Gastrocnemius medialis (tissue), 4 donors: Measurements from ENCODE around the gene LTBP4.

Experiments
- CTCF ChIP-seq, 5 experiments: fragments of 450-650 bp in 3 of 5; fragments of 200-600 bp in 2 of 5; sonication (generic) in 2 of 5; IDR thresholded peaks in 4 of 5; conservative IDR thresholded peaks in 1 of 5; 1 replicate in 4 of 5; 2 replicates in 1 of 5; pipeline ENCODE4 v1.5.1; 2016 to 2019; ENCODE audit warnings: antibody characterized with exemption in 5 of 5, mild to moderate bottlenecking in 3 of 5, moderate library complexity in 3 of 5
- POLR2A ChIP-seq, 2 donors: fragments of 450-650 bp; IDR thresholded peaks; one replicate each; pipeline ENCODE4 v1.6.1; 2017; ENCODE audit warnings: antibody characterized with exemption in 2 of 2, mild to moderate bottlenecking in 2 of 2, moderate library complexity in 2 of 2

- no peak for TF ChIP-seq CTCF (IDR thresholded peaks at IDR 0.05 in 4 of 5, conservative IDR thresholded peaks at IDR 0.05 in 1 of 5)
- TF ChIP-seq POLR2A (IDR thresholded peaks at IDR 0.05), result no peak
Observed at GRCh38 chr19:40580619-40581018, 20.6 kb upstream of the LTBP4 start.
